Ishikawa (cell line): Measurements from ENCODE around the gene NOA1.

Experiments used
- CEBPB ChIP-seq: IDR thresholded peaks from 2 replicates; pipeline ENCODE4 v1.6.1; 2012
- CREB1 ChIP-seq: IDR thresholded peaks from 2 replicates; pipeline ENCODE4 v1.6.1; 2012; ENCODE audit warnings: low read depth
- EGR1 ChIP-seq: IDR thresholded peaks from 2 replicates; pipeline ENCODE4 v1.6.1; 2012
- EP300 ChIP-seq: IDR thresholded peaks from 2 replicates; pipeline ENCODE4 v1.6.1; 2012; ENCODE audit warnings: borderline replicate concordance
- FOXM1 ChIP-seq: IDR thresholded peaks from 2 replicates; pipeline ENCODE4 v1.6.1; 2012; ENCODE audit warnings: low read depth, borderline replicate concordance
- MAX ChIP-seq: IDR thresholded peaks from 2 replicates; pipeline ENCODE4 v1.6.1; 2012
- NFIC ChIP-seq: IDR thresholded peaks from 2 replicates; pipeline ENCODE4 v1.6.1; 2012
- RAD21 ChIP-seq: IDR thresholded peaks from 2 replicates; pipeline ENCODE4 v1.6.1; 2012; ENCODE audit warnings: low read depth
- REST ChIP-seq: IDR thresholded peaks from 2 replicates; pipeline ENCODE4 v1.6.1; 2012; ENCODE audit warnings: low read depth, mild to moderate bottlenecking
- TAF1 ChIP-seq: IDR thresholded peaks from 2 replicates; pipeline ENCODE4 v1.6.1; 2012; ENCODE audit warnings: low read depth, mild to moderate bottlenecking
- TCF12 ChIP-seq: IDR thresholded peaks from 2 replicates; pipeline ENCODE4 v1.6.1; 2012; ENCODE audit warnings: low read depth
- TEAD4 ChIP-seq: IDR thresholded peaks from 2 replicates; pipeline ENCODE4 v1.6.1; 2012
- USF1 ChIP-seq: IDR thresholded peaks from 2 replicates; pipeline ENCODE4 v1.6.1; 2012
- YY1 ChIP-seq: IDR thresholded peaks from 2 replicates; pipeline ENCODE4 v1.6.1; 2012; ENCODE audit warnings: low read depth
- ZBTB7A ChIP-seq: IDR thresholded peaks from 2 replicates; pipeline ENCODE4 v1.6.1; 2012; ENCODE audit warnings: low read depth

The NOA1 gene

GRCh38 chr4:57013543-57014120, 36.2 kb upstream of the NOA1 start:
- no peak for TF ChIP-seq TAF1
- no peak for TF ChIP-seq ZBTB7A
- no peak for TF ChIP-seq TCF12
- no peak for TF ChIP-seq FOXM1
- no peak for TF ChIP-seq USF1
- no peak for TF ChIP-seq TEAD4
- TF ChIP-seq CEBPB, result no peak
- no peak for TF ChIP-seq REST
- no peak for TF ChIP-seq MAX
- TF ChIP-seq YY1, result no peak
- TF ChIP-seq NFIC, result no peak
- no peak for TF ChIP-seq EP300
- no peak for TF ChIP-seq CREB1
- TF ChIP-seq RAD21, result no peak

- TF ChIP-seq MAX, result no peak
- no peak for TF ChIP-seq TAF1
- no peak for TF ChIP-seq EP300
- TF ChIP-seq ZBTB7A, result no peak
- no peak for TF ChIP-seq TEAD4
- TF ChIP-seq RAD21, result no peak
- no peak for TF ChIP-seq NFIC
- TF ChIP-seq EGR1, result no peak
- no peak for TF ChIP-seq REST
- TF ChIP-seq CREB1, result no peak
- no peak for TF ChIP-seq USF1
- TF ChIP-seq TCF12, result no peak
- TF ChIP-seq FOXM1, result no peak
- TF ChIP-seq CEBPB, result no peak
- TF ChIP-seq YY1, result no peak
These were observed 22.3 kb upstream of the NOA1 start for GRCh38 chr4:56999751-57000150.

- TF ChIP-seq CEBPB, result no peak
- TF ChIP-seq NFIC, result no peak
- TF ChIP-seq TAF1, result no peak
- TF ChIP-seq FOXM1, result no peak
- TF ChIP-seq MAX, result no peak
- no peak for TF ChIP-seq YY1
- no peak for TF ChIP-seq REST
- TF ChIP-seq EGR1, result no peak
- no peak for TF ChIP-seq EP300
- no peak for TF ChIP-seq RAD21
- no peak for TF ChIP-seq CREB1
- TF ChIP-seq TEAD4, result no peak
- no peak for TF ChIP-seq TCF12
These were observed 18.1 kb upstream of the NOA1 start for GRCh38 chr4:56995525-56995924.
